C4-2B (cell line): ENCODE measurements around the gene ALDH1A3.

Experiments used
- H3K27ac ChIP-seq: fragments of 450-650 bp; 2 replicates; pipeline ENCODE4 v1.5.1; 2017
- ZFX ChIP-seq: fragments of 450-650 bp; IDR thresholded peaks from 2 replicates; pipeline ENCODE4 v1.6.1; 2017
- TF ChIP-seq, protein P1 (sequence below): fragments of 450-650 bp; conservative IDR thresholded peaks from 2 replicates; pipeline ENCODE4 v1.5.1; 2017; ENCODE audit warnings: mild to moderate bottlenecking

Gene ALDH1A3

DNA sequence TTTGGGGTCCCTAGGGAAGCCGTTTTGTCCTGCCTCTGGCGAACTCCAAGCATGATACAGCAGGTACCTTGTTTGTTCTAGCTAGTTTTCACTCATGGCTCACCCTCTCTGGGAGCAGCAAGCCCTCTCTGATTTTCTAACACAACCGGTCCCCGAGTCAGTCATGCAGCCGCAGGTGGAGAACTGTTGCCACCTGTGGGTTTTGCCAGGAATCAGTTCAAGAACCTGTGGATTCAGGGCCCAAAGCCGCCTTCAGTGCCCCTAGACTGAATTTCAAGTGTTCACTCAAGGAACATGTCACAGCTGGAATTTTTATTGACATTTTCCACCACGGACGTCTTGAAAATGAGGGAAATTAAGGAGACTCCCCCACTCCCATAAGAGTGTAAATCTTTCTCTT, 26.2 kb downstream of the ALDH1A3 start:
- no peak for TF ChIP-seq ZFX
- TF ChIP-seq, protein P1, sequence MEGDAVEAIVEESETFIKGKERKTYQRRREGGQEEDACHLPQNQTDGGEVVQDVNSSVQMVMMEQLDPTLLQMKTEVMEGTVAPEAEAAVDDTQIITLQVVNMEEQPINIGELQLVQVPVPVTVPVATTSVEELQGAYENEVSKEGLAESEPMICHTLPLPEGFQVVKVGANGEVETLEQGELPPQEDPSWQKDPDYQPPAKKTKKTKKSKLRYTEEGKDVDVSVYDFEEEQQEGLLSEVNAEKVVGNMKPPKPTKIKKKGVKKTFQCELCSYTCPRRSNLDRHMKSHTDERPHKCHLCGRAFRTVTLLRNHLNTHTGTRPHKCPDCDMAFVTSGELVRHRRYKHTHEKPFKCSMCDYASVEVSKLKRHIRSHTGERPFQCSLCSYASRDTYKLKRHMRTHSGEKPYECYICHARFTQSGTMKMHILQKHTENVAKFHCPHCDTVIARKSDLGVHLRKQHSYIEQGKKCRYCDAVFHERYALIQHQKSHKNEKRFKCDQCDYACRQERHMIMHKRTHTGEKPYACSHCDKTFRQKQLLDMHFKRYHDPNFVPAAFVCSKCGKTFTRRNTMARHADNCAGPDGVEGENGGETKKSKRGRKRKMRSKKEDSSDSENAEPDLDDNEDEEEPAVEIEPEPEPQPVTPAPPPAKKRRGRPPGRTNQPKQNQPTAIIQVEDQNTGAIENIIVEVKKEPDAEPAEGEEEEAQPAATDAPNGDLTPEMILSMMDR: no peak
- no peak overlapping the region for H3K27ac ChIP-seq

DNA sequence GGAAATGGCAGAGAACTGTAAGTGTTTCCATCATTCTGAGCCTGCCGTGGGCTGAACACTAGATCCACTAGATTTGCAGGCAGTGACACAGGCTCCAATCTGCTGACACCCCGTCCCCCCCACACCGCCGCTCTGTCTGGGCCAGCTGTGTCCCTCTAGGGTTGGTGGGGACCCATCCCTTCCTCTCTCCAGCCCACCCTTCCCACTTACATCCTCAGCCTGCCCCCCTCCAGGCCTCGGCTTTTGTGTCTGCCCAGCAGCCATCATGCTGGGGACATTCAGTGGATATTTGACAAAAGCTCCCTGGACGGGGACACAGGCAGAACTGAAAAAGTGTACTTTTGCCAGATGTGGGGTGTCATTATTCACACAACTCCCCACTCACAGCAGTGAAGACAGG, 28.8 kb downstream of the ALDH1A3 start:
- TF ChIP-seq, protein P1: no peak
- TF ChIP-seq ZFX: no peak
- no peak overlapping the region for H3K27ac ChIP-seq

DNA sequence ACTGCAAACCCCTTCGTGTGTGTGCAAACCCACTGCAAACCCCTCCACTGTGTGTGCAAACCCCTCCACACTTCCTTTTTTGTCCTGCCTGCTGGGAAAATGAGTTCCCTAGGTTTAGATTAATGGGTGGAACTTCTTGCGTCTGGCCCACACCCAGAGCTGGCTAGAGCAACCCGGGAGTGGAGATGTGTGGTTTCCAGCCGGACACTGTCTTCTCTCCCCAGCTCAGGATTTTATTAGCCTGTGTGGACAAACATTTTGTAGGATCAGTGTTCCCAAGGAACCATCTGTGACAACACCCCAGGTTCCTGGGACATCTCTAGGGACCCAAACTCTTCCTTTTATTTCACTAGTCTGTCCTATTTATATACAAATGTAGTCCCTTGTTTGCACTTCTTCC, 29.9 kb downstream of the ALDH1A3 start:
- TF ChIP-seq, protein P1: no peak
- no peak for TF ChIP-seq ZFX

DNA sequence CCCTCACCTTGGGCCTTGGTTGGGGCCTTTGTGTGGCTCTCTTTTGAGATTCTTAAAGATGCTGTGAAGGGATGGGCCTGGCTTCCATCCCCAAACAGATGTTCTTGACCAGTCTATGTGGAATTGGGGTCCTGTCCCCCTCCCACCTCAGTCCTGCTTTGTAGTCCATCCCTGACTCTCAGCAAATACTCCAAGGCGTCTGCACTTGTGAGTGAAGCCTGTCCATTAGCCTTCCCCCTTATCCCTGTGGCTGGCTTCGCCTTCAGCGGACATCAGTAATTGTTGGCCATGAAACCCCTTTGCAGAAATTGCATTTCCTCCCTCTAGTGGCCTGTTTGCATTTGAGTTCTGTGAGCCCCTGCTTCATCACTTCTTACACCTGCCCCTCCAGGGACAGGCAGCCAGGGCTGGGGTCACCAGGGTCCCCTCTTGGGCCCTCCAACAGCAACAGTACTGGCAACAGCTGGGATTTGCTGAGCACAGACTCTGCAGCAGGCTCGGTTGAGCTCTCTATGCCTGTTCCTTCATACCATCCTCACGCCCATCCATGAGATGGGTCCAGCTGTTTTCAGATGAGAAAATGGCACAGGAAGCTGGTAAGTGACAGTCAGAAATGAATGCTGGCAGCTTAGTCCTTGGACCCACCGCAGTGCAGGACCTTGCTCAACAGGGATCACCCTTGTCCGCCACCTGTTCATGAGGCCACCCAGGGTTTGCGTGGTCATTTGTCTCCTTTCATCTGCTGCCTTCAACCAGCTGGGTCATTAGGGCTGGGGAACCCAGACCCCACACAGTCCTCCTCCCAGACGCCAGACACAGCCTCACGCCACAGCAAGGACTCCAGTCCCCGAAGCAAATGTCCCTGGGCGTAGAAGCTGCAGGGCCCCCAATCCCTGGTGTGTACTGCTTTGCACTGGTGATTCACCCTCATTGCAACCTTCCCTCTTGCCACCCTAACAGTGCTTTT, 30.6 kb downstream of the ALDH1A3 start:
- H3K27ac ChIP-seq: no peak overlapping the region
- TF ChIP-seq, protein P1: no peak; the same call in 1 of the 2 replicates
- no peak for TF ChIP-seq ZFX

More for the DNA sequence above, 29.9 kb downstream of the ALDH1A3 start:
- no peak overlapping the region for H3K27ac ChIP-seq

DNA sequence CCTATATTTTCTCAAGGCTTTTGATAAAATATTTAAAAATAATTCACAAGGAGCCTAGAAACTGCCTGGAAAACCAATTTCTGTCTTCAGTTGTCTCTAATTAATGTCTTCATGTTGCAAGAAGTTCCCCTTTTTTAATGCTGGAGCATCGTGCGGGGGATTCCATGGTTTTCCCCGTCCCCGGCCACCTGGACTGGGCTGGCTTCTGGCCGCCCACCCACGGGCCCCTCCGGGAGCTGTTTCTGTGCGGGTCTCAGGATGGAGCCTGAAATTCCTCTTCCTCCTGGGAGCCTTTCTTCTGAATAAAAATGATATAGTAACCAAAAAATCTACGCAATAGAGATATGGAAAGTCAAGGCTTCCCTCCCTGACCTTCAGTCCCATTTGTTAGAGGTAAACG, 31.5 kb downstream of the ALDH1A3 start:
- no peak overlapping the region for H3K27ac ChIP-seq
- no peak for TF ChIP-seq ZFX
- TF ChIP-seq, protein P1: no peak

DNA sequence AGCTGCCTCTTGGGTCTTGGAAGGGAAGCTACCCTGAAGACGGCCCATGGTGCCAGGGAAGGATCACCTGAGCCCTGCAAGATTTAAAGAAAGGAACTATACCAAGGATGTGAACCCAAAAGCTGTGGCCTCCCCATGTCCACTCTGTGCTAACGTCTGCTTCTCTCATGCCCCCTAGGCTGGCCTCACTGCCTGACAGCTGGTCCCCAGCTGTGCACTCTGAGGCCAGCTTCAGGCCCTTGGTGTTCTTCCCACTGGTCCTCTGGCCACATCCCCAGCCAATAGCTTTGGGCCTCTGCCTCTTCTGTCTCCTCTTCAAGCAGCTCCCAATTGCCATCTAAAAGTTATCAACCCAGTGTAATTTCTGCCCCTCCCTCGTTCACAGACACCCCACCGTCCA, 34.3 kb downstream of the ALDH1A3 start:
- no peak overlapping the region for H3K27ac ChIP-seq
- TF ChIP-seq ZFX: no peak
- TF ChIP-seq, protein P1: no peak

DNA sequence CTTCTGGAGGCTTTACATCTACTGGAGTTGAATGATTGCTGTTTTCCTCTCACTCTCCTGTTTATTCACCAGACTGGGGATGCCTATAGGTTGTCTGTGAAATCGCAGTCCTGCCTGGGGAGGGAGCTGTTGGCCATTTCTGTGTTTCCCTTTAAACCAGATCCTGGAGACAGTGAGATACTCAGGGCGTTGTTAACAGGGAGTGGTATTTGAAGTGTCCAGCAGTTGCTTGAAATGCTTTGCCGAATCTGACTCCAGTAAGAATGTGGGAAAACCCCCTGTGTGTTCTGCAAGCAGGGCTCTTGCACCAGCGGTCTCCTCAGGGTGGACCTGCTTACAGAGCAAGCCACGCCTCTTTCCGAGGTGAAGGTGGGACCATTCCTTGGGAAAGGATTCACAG, 35.2 kb downstream of the ALDH1A3 start:
- no peak for TF ChIP-seq ZFX
- TF ChIP-seq, protein P1: peak; percentile 11
- no peak overlapping the region for H3K27ac ChIP-seq
